A673 (cell line): ENCODE measurements around the gene OSGIN1.

ENCODE experiments used
- CTCF ChIP-seq: fragments of 300-800, 200-600 bp; sonication (generic); conservative IDR thresholded peaks from 2 replicates; pipeline ENCODE4 v1.5.1; 2017; ENCODE audit warnings: low read depth, mild to moderate bottlenecking, antibody characterized with exemption, low read length, moderate library complexity, mixed read lengths
- EZH2 ChIP-seq: fragments of 200-600 bp; sonication (generic); IDR thresholded peaks from 2 replicates; pipeline ENCODE4 v1.6.1; 2017; ENCODE audit warnings: borderline replicate concordance, low read depth, mild to moderate bottlenecking, mixed read lengths, antibody characterized with exemption, low read length; ENCODE audit not compliant: poor library complexity, severe bottlenecking

- TF ChIP-seq EZH2, result no peak
- no peak for TF ChIP-seq CTCF
Observed at GRCh38 chr16:83928341-83929055, 24.5 kb upstream of the OSGIN1 start.
